Measurements from ENCODE around the gene PCBP1.

DNA sequence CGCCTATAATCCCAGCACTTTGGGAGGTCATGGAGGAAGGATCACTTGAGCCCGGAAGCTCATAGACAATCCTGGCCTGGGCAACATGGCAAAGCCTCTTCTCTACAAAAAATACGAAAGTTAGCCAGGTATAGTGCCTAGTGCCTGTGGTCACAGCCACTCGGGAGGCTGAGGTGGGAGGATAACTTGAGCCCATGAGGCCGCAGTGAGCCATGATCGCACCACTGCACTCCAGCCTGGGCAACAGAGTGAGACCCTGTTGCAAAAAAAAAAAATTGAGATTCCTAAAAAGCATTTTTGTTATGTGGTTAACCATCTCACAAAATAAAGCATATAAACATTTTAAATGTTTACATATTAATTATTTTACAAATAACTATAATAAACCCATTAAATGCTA, 13.9 kb downstream of the PCBP1 start:
- TF ChIP-seq, protein P1, sequence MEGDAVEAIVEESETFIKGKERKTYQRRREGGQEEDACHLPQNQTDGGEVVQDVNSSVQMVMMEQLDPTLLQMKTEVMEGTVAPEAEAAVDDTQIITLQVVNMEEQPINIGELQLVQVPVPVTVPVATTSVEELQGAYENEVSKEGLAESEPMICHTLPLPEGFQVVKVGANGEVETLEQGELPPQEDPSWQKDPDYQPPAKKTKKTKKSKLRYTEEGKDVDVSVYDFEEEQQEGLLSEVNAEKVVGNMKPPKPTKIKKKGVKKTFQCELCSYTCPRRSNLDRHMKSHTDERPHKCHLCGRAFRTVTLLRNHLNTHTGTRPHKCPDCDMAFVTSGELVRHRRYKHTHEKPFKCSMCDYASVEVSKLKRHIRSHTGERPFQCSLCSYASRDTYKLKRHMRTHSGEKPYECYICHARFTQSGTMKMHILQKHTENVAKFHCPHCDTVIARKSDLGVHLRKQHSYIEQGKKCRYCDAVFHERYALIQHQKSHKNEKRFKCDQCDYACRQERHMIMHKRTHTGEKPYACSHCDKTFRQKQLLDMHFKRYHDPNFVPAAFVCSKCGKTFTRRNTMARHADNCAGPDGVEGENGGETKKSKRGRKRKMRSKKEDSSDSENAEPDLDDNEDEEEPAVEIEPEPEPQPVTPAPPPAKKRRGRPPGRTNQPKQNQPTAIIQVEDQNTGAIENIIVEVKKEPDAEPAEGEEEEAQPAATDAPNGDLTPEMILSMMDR (conservative IDR thresholded peaks at IDR 0.05; ENCODE audit: low read depth in 2 of 2), result no peak
- TF ChIP-seq EZH2 (IDR thresholded peaks at IDR 0.05; ENCODE audit: low read depth, unreplicated experiment), result no peak
- no peak for TF ChIP-seq EZH2phosphoT487 (IDR thresholded peaks at IDR 0.05; ENCODE audit: unreplicated experiment)
- no peak for TF ChIP-seq POLR2AphosphoS5 (IDR thresholded peaks at IDR 0.05; ENCODE audit: low read depth)
- TF ChIP-seq, protein P2, sequence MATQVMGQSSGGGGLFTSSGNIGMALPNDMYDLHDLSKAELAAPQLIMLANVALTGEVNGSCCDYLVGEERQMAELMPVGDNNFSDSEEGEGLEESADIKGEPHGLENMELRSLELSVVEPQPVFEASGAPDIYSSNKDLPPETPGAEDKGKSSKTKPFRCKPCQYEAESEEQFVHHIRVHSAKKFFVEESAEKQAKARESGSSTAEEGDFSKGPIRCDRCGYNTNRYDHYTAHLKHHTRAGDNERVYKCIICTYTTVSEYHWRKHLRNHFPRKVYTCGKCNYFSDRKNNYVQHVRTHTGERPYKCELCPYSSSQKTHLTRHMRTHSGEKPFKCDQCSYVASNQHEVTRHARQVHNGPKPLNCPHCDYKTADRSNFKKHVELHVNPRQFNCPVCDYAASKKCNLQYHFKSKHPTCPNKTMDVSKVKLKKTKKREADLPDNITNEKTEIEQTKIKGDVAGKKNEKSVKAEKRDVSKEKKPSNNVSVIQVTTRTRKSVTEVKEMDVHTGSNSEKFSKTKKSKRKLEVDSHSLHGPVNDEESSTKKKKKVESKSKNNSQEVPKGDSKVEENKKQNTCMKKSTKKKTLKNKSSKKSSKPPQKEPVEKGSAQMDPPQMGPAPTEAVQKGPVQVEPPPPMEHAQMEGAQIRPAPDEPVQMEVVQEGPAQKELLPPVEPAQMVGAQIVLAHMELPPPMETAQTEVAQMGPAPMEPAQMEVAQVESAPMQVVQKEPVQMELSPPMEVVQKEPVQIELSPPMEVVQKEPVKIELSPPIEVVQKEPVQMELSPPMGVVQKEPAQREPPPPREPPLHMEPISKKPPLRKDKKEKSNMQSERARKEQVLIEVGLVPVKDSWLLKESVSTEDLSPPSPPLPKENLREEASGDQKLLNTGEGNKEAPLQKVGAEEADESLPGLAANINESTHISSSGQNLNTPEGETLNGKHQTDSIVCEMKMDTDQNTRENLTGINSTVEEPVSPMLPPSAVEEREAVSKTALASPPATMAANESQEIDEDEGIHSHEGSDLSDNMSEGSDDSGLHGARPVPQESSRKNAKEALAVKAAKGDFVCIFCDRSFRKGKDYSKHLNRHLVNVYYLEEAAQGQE (IDR thresholded peaks at IDR 0.05; ENCODE audit: unreplicated experiment), result no peak
- no peak for TF ChIP-seq STAT1 (IDR thresholded peaks at IDR 0.05; ENCODE audit: unreplicated experiment)
- TF ChIP-seq NANOG (IDR thresholded peaks at IDR 0.05; ENCODE audit: borderline replicate concordance), result no peak
